ACC112 (cell line): ENCODE measurements around the gene SOX12.
"Not testable (repeated sequence)": the region's sequence is repeated elsewhere in the genome, so short reads cannot be mapped to it uniquely, and the experiment has no call there.

ENCODE experiments used
- H2AFZ ChIP-seq: fragments of 200-600 bp; sonication (generic); one replicate; pipeline ENCODE4 v1.6.0; 2017; ENCODE audit warnings: antibody characterized with exemption, low read length; ENCODE audit not compliant: unreplicated experiment
- H3K27ac ChIP-seq: fragments of 200-600 bp; sonication (generic); 2 replicates; pipeline ENCODE4 v1.5.1; 2014; ENCODE audit warnings: low read depth, mild to moderate bottlenecking, antibody characterized with exemption, low read length, moderate library complexity
- H3K27me3 ChIP-seq: fragments of 200-600 bp; sonication (generic); 2 replicates; pipeline ENCODE4 v1.6.1; 2014; ENCODE audit warnings: mild to moderate bottlenecking, antibody characterized with exemption, low read length, moderate library complexity, mixed read lengths; ENCODE audit not compliant: insufficient read depth
- H3K36me3 ChIP-seq: fragments of 200-600 bp; sonication (generic); 2 replicates; pipeline ENCODE4 v1.6.1; 2016; ENCODE audit warnings: mild to moderate bottlenecking, antibody characterized with exemption, low read length, moderate library complexity, mixed read lengths; ENCODE audit not compliant: insufficient read depth
- H3K4me1 ChIP-seq: fragments of 200-600 bp; sonication (generic); one replicate; pipeline ENCODE4 v1.6.1; 2016; ENCODE audit warnings: low read length, mixed read lengths; ENCODE audit not compliant: insufficient read depth, unreplicated experiment, control insufficient read depth
- H3K4me3 ChIP-seq: fragments of 200-600 bp; sonication (generic); 2 replicates; pipeline ENCODE4 v1.5.1; 2014; ENCODE audit warnings: mild to moderate bottlenecking, low read depth, low read length
- H3K79me2 ChIP-seq: fragments of 200-600 bp; sonication (generic); one replicate; pipeline ENCODE4 v1.6.0; 2016; ENCODE audit warnings: low read length; ENCODE audit not compliant: control insufficient read depth, unreplicated experiment, insufficient read depth

SOX12 gene

GRCh38 chr20:348972-349841 lies 23.9 kb downstream of the SOX12 start:
- Histone ChIP-seq H3K27me3 (no peaks in the 10 kb centered on the region), H3K27ac (no peak overlapping the region), H3K79me2 (peaks cover 6% of the 10 kb centered on the region), H2AFZ (no peak overlapping the region), H3K4me1 (peaks cover 8% of the 10 kb centered on the region), H3K4me3 (peak overlapping the region; percentile 95; the same call in 1 of the 2 replicates), H3K36me3 (0 out of 2 replicates have a peak, but pooled peaks cover 2% of the 10 kb centered on the region)

- Histone ChIP-seq H3K27me3 (no peaks in the 10 kb centered on the region), H3K27ac (no peak overlapping the region), H3K79me2 (peaks cover 6% of the 10 kb centered on the region), H3K4me1 (peaks cover 4% of the 10 kb centered on the region), H2AFZ (no peak overlapping the region), H3K4me3 (no peak overlapping the region), H3K36me3 (no peaks in the 10 kb centered on the region)
Measured at GRCh38 chr20:353166-353565, 27.8 kb downstream of the SOX12 start.

GRCh38 chr20:354298-354977 lies 29.1 kb downstream of the SOX12 start:
- no peaks in the 10 kb centered on the region for H3K36me3 ChIP-seq
- no peaks in the 10 kb centered on the region for H3K79me2 ChIP-seq
- no peak overlapping the region for H3K4me3 ChIP-seq
- no peaks in the 10 kb centered on the region for H3K27me3 ChIP-seq
- H3K27ac ChIP-seq, result no peak overlapping the region
- H2AFZ ChIP-seq, result no peak overlapping the region
- H3K4me1 ChIP-seq, result no peaks in the 10 kb centered on the region

- not testable (repeated sequence) for H3K4me3 ChIP-seq, H3K79me2 ChIP-seq, H3K36me3 ChIP-seq, H3K27ac ChIP-seq, H3K4me1 ChIP-seq, H3K27me3 ChIP-seq, H2AFZ ChIP-seq
Measured at GRCh38 chr20:356154-356553, 30.8 kb downstream of the SOX12 start.

GRCh38 chr20:356745-357144 lies 31.4 kb downstream of the SOX12 start:
- Histone ChIP-seq H3K79me2 (no peaks in the 10 kb centered on the region), H3K4me1 (peaks cover 3% of the 10 kb centered on the region), H2AFZ (no peak overlapping the region), H3K27me3 (no peaks in the 10 kb centered on the region), H3K4me3 (no peak overlapping the region), H3K27ac (no peak overlapping the region), H3K36me3 (no peaks in the 10 kb centered on the region)

DNA sequence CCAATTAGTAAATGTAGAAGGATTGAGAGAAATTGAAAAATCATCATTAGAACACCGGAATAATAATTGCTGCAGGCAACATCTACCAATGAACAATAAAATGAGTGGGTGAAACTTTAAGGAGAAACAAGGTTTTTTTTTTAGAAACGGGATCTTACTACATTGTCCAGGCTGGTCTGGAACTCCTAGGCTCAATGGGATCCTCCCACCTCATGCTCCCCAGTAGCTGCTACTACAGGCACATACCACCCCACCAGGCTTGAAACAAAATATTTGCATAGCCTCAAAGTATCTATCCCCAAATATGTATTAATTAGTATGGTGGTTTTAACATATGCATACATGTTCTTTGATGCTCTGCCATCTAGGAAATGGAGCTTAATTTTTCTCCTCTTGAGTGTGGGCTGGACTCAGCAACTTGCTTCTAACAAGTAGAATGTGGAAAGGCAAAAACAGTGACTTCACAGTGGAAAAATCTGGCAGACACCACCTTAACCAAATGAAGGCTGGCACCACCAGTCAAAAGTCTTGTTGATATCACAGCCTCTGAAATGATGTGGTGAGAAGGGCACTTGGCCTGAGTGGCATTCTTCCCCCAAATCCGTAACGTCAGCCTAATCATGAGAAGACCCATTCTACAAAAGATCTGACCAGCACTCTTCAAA lies 33.7 kb downstream of the SOX12 start:
- no peaks in the 10 kb centered on the region for H3K36me3 ChIP-seq

DNA sequence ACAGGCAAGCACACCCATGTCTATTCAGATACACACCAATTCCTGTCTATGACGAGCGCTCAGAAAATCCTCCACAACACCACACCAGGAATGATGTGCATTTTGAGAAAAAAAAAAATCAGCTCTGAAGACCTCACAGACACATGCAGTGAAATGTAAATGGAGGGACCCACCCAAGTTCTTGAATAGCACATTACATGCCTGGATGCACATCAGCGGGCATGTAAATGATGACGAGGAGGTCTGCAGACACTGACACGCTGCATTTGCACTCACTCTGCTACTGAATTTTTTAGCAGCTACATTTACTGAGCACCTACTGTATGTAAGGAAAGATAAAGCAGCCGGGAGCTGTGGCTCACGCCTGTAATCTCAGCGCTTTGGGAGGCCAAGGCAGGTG lies 36.2 kb downstream of the SOX12 start:
- Histone ChIP-seq H3K36me3 (no peaks in the 10 kb centered on the region), H3K27ac (no peak overlapping the region), H3K4me1 (peaks cover 19% of the 10 kb centered on the region), H3K4me3 (no peak overlapping the region), H3K27me3 (no peaks in the 10 kb centered on the region), H2AFZ (no peak overlapping the region), H3K79me2 (no peaks in the 10 kb centered on the region)

More for the DNA sequence above, 33.7 kb downstream of the SOX12 start:
- no peak overlapping the region for H3K4me3 ChIP-seq
- H3K27me3 ChIP-seq, result no peaks in the 10 kb centered on the region
- peaks cover 13% of the 10 kb centered on the region for H3K4me1 ChIP-seq
- no peak overlapping the region for H3K27ac ChIP-seq
- H2AFZ ChIP-seq, result no peak overlapping the region
- H3K79me2 ChIP-seq, result no peaks in the 10 kb centered on the region

- no peak overlapping the region for H2AFZ ChIP-seq
- H3K4me3 ChIP-seq, result no peak overlapping the region
- peaks cover 19% of the 10 kb centered on the region for H3K4me1 ChIP-seq
- H3K27ac ChIP-seq, result no peak overlapping the region
- no peaks in the 10 kb centered on the region for H3K27me3 ChIP-seq
- H3K36me3 ChIP-seq, result no peaks in the 10 kb centered on the region
- H3K79me2 ChIP-seq, result no peaks in the 10 kb centered on the region
Measured at GRCh38 chr20:362271-363254, 37.2 kb downstream of the SOX12 start.

- Histone ChIP-seq H3K27ac (no peak overlapping the region), H3K79me2 (no peaks in the 10 kb centered on the region), H3K36me3 (no peaks in the 10 kb centered on the region), H3K4me1 (peaks cover 19% of the 10 kb centered on the region), H3K27me3 (no peaks in the 10 kb centered on the region), H2AFZ (no peak overlapping the region), H3K4me3 (no peak overlapping the region)
Measured at GRCh38 chr20:363319-364078, 38.1 kb downstream of the SOX12 start.
